GM18858 (cell line): ENCODE data around the gene NDST3.

Experiments used
- ATAC-seq: cut with Tn5 transposase; IDR thresholded peaks from one replicate; pipeline ENCODE4 v1.9.1; 2021; ENCODE audit not compliant: unreplicated experiment

Gene NDST3

GRCh38 chr4:118034053-118034785, at the start of gene NDST3:
Gene NDST3, plus strand, starts transcription at chr4:118034486. Its CDS starts 19,425 bp downstream, at chr4:118053911.
- peak; percentile 65 for ATAC-seq

GRCh38 chr4:117986321-117986720, 48.0 kb upstream of the NDST3 start:
- no peak for ATAC-seq

GRCh38 chr4:117987464-117987863, 46.8 kb upstream of the NDST3 start:
- ATAC-seq, result no peak

GRCh38 chr4:117996891-117997290, 37.4 kb upstream of the NDST3 start:
- no peak for ATAC-seq

- ATAC-seq, result no peak
Measured at GRCh38 chr4:118004088-118004487, 30.2 kb upstream of the NDST3 start.

GRCh38 chr4:118005883-118006282, 28.4 kb upstream of the NDST3 start:
- ATAC-seq, result no peak

- ATAC-seq, result no peak
Measured at GRCh38 chr4:118012142-118012541, 22.1 kb upstream of the NDST3 start.

GRCh38 chr4:118014831-118015230, 19.5 kb upstream of the NDST3 start:
- no peak for ATAC-seq

- ATAC-seq, result no peak
Measured at GRCh38 chr4:118018381-118019145, 15.7 kb upstream of the NDST3 start.

GRCh38 chr4:118026806-118027205, 7.5 kb upstream of the NDST3 start:
- ATAC-seq, result no peak

GRCh38 chr4:118029224-118029623, 5.1 kb upstream of the NDST3 start:
- no peak for ATAC-seq

- ATAC-seq, result no peak
Measured at GRCh38 chr4:118032691-118033090, 1.6 kb upstream of the NDST3 start.

- no peak for ATAC-seq
Measured at GRCh38 chr4:118033148-118034052, 886 bp upstream of the NDST3 start.

- ATAC-seq, result no peak
Measured at GRCh38 chr4:118035309-118035708, 1.0 kb downstream of the NDST3 start.

- no peak for ATAC-seq
Measured at GRCh38 chr4:118036336-118036735, 2.0 kb downstream of the NDST3 start.

- ATAC-seq, result no peak
Measured at GRCh38 chr4:118037955-118038354, 3.7 kb downstream of the NDST3 start.

- ATAC-seq, result no peak
Measured at GRCh38 chr4:118046323-118046722, 12.0 kb downstream of the NDST3 start.

- ATAC-seq, result no peak
Measured at GRCh38 chr4:118047043-118047442, 12.8 kb downstream of the NDST3 start.

- ATAC-seq, result no peak
Measured at GRCh38 chr4:118058955-118059354, 24.7 kb downstream of the NDST3 start.

- no peak for ATAC-seq
Measured at GRCh38 chr4:118059397-118059796, 25.1 kb downstream of the NDST3 start.
